ENCODE results near the gene SEPTIN5. TPM values are rescaled to one million over a fixed set of nuclear protein-coding genes. Genes with fewer than 3 reads are reported as not detected.

SEPTIN5 gene
- total and polyA plus RNA-seq, 9 of the 15 experiments (the other 6 are each of a cell fraction or from before 2014, with no cell fraction given), result 0.03 to 195 (median 119) TPM

DNA sequence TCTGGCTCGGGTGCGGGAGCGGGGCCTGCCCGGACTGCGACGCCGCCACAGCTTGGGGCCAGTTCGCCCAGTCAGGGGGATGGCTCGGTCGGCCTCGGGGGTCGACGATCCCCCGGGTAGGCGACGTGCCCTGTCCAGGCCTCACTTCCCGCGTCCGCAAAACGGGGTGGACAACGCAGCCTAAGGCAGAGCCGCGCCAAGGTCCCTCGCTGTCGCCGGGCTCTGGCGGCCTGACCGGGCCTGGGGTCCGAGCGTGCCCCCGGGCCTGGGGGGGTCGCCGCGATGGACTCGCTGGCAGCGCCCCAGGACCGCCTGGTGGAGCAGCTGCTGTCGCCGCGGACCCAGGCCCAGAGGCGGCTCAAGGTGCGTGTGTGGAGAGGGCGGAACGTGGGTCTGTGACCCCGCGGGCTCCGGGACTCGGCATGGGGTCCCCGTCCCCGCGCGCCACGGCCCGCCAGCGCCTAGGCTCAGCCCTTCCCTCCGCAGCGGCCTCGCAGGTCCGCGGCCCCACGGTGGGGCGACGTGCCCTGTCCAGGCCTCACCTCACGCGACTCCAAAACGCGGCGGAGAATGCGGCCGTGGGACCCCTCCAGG is 4.2 kb downstream of the SEPTIN5 start (continued):
- TF ChIP-seq, protein P1, sequence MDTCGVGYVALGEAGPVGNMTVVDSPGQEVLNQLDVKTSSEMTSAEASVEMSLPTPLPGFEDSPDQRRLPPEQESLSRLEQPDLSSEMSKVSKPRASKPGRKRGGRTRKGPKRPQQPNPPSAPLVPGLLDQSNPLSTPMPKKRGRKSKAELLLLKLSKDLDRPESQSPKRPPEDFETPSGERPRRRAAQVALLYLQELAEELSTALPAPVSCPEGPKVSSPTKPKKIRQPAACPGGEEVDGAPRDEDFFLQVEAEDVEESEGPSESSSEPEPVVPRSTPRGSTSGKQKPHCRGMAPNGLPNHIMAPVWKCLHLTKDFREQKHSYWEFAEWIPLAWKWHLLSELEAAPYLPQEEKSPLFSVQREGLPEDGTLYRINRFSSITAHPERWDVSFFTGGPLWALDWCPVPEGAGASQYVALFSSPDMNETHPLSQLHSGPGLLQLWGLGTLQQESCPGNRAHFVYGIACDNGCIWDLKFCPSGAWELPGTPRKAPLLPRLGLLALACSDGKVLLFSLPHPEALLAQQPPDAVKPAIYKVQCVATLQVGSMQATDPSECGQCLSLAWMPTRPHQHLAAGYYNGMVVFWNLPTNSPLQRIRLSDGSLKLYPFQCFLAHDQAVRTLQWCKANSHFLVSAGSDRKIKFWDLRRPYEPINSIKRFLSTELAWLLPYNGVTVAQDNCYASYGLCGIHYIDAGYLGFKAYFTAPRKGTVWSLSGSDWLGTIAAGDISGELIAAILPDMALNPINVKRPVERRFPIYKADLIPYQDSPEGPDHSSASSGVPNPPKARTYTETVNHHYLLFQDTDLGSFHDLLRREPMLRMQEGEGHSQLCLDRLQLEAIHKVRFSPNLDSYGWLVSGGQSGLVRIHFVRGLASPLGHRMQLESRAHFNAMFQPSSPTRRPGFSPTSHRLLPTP (IDR thresholded peaks at IDR 0.05; ENCODE audit: borderline replicate concordance, extremely low read depth, insufficient read length), result no peak
- TF ChIP-seq SAFB (IDR thresholded peaks at IDR 0.05; ENCODE audit: borderline replicate concordance, low read depth, low read length), result no peak
- TF ChIP-seq BMI1 (IDR thresholded peaks at IDR 0.05; ENCODE audit: low read length), result no peak
- no peak for TF ChIP-seq BACH1 (tag; IDR thresholded peaks at IDR 0.05)
- TF ChIP-seq, protein P2, sequence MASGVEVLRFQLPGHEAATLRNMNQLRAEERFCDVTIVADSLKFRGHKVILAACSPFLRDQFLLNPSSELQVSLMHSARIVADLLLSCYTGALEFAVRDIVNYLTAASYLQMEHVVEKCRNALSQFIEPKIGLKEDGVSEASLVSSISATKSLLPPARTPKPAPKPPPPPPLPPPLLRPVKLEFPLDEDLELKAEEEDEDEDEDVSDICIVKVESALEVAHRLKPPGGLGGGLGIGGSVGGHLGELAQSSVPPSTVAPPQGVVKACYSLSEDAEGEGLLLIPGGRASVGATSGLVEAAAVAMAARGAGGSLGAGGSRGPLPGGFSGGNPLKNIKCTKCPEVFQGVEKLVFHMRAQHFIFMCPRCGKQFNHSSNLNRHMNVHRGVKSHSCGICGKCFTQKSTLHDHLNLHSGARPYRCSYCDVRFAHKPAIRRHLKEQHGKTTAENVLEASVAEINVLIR (CRISPR knock-in tag; IDR thresholded peaks at IDR 0.05), result no peak
- peak; percentile 86; the same call in 1 of the 2 replicates for TF ChIP-seq HLTF (IDR thresholded peaks at IDR 0.05)
- no peak for TF ChIP-seq PRMT5 (CRISPR knock-in tag; IDR thresholded peaks at IDR 0.05)
- no peak for TF ChIP-seq NFXL1 (CRISPR knock-in tag; IDR thresholded peaks at IDR 0.05)
- no peak for TF ChIP-seq SRF (CRISPR knock-in tag; IDR thresholded peaks at IDR 0.05)
- TF ChIP-seq ZNF175 (CRISPR knock-in tag; IDR thresholded peaks at IDR 0.05; ENCODE audit: low read depth), result no peak
- TF ChIP-seq ZNF197 (CRISPR knock-in tag; IDR thresholded peaks at IDR 0.05; ENCODE audit: low read depth), result no peak
- TF ChIP-seq DLX4 (CRISPR knock-in tag; IDR thresholded peaks at IDR 0.05), result no peak
- no peak for TF ChIP-seq IRF2 (CRISPR knock-in tag; IDR thresholded peaks at IDR 0.05)
- TF ChIP-seq ZNF444 (CRISPR knock-in tag; IDR thresholded peaks at IDR 0.05), result no peak
- TF ChIP-seq MCM5 (IDR thresholded peaks at IDR 0.05; ENCODE audit: low read depth), result no peak
- TF ChIP-seq CBX8 (IDR thresholded peaks at IDR 0.05; ENCODE audit: borderline replicate concordance, extremely low read depth, low read depth, low read length, poor library complexity, severe bottlenecking), result no peak
- no peak for TF ChIP-seq ZNF24 (IDR thresholded peaks at IDR 0.05)
- no peak for TF ChIP-seq PML (IDR thresholded peaks at IDR 0.05; ENCODE audit: low read length)
- 0 out of 2 replicates have a peak, but pooled peaks have one; percentile 44 for TF ChIP-seq RHOXF2B (CRISPR knock-in tag; conservative IDR thresholded peaks at IDR 0.05)
- no peak for TF ChIP-seq ZNF511 (CRISPR knock-in tag; IDR thresholded peaks at IDR 0.05)
- no peak for TF ChIP-seq NR0B1 (IDR thresholded peaks at IDR 0.05; ENCODE audit: partially characterized antibody)
- TF ChIP-seq NUFIP1 (IDR thresholded peaks at IDR 0.05; ENCODE audit: partially characterized antibody), result no peak
- TF ChIP-seq SAP30 (IDR thresholded peaks at IDR 0.05; ENCODE audit: borderline replicate concordance, insufficient read depth, low read depth, low read length, poor library complexity, severe bottlenecking), result peak; percentile 44
